HL-60 (cell line): ENCODE results near the gene TMEM63C.

Source experiments
- DNase-seq, 2 experiments: peaks; one replicate each; pipeline ENCODE4 v3.0.0-alpha.2; 2010 to 2020; ENCODE audit warnings: low read depth in 1 of 2, low spot score in 1 of 2
- H3K27ac ChIP-seq: fragments of 250-450 bp; sonication (Bioruptor Pico); replicated peaks from 2 replicates; pipeline ENCODE4 v1.5.1; 2020; ENCODE audit warnings: mild to moderate bottlenecking, moderate library complexity
- H3K27me3 ChIP-seq: fragments of 250-450 bp; sonication (Bioruptor Pico); 2 replicates; pipeline ENCODE4 v1.5.1; 2021; ENCODE audit warnings: mild to moderate bottlenecking, moderate library complexity; ENCODE audit not compliant: insufficient read depth, poor library complexity, severe bottlenecking
- H3K4me3 ChIP-seq: replicated peaks from 2 replicates; pipeline ENCODE4 v1.5.1; 2011; ENCODE audit warnings: mild to moderate bottlenecking, control low read depth, low read length; ENCODE audit not compliant: insufficient read depth
- CTCF ChIP-seq: IDR thresholded peaks from one replicate; pipeline ENCODE4 v1.5.1; 2011; ENCODE audit warnings: low read length, control low read depth, inconsistent platforms; ENCODE audit not compliant: insufficient read depth
- GABPA ChIP-seq: IDR thresholded peaks from 2 replicates; pipeline ENCODE4 v1.6.1; 2012; ENCODE audit warnings: low read depth
- POLR2AphosphoS5 ChIP-seq: IDR thresholded peaks from 2 replicates; pipeline ENCODE4 v1.6.1; 2012; ENCODE audit warnings: low read depth
- REST ChIP-seq: IDR thresholded peaks from 2 replicates; pipeline ENCODE4 v1.6.1; 2012; ENCODE audit warnings: low read depth; ENCODE audit not compliant: insufficient replicate concordance
- SPI1 ChIP-seq: IDR thresholded peaks from 2 replicates; pipeline ENCODE4 v1.6.1; 2012; ENCODE audit warnings: low read depth, mild to moderate bottlenecking, borderline replicate concordance

TMEM63C gene

GRCh38 chr14:77208291-77208978 is 26.8 kb downstream of the TMEM63C start:
- Histone ChIP-seq H3K27me3 (no peaks in the 10 kb centered on the region), H3K27ac (no peak overlapping the region), H3K4me3 (no peak overlapping the region)
- DNase-seq, result peak in 1 of 2 experiments; percentile 9
- peak; percentile 98 for TF ChIP-seq REST
- no peak for TF ChIP-seq POLR2AphosphoS5

GRCh38 chr14:77208979-77209318 is 27.4 kb downstream of the TMEM63C start:
- H3K4me3 ChIP-seq, result no peak overlapping the region
- no peak for DNase-seq
- TF ChIP-seq CTCF, result no peak
- TF ChIP-seq POLR2AphosphoS5, result no peak
- no peak for TF ChIP-seq SPI1
- TF ChIP-seq GABPA, result no peak
- TF ChIP-seq REST, result no peak
- no peaks in the 10 kb centered on the region for H3K27me3 ChIP-seq
- no peak overlapping the region for H3K27ac ChIP-seq

GRCh38 chr14:77212097-77212870 is 30.7 kb downstream of the TMEM63C start:
- TF ChIP-seq SPI1, result no peak
- no peak for TF ChIP-seq POLR2AphosphoS5
- no peak for TF ChIP-seq REST
- TF ChIP-seq CTCF, result no peak
- no peak for TF ChIP-seq GABPA
- Histone ChIP-seq H3K27me3 (no peaks in the 10 kb centered on the region), H3K27ac (no peak overlapping the region), H3K4me3 (no peak overlapping the region)
- DNase-seq, result no peak
